Thyroid gland (tissue), 4 donors: ENCODE data around the gene AKAP7. TPM values are rescaled to one million over a fixed set of nuclear protein-coding genes. Genes with fewer than 3 reads are reported as not detected.

Experiments used
- DNase-seq, 2 donors: peaks; one replicate each; pipeline ENCODE4 v3.0.0-alpha.2; 2019
- H3K27ac ChIP-seq, 3 donors: fragments of 200-600 bp; sonication (generic); 1 replicate in 2 of 3; 2 replicates in 1 of 3; pipeline ENCODE4 v1.5.1; 2016 to 2019; ENCODE audit warnings: mild to moderate bottlenecking in 1 of 3, moderate library complexity in 1 of 3
- H3K27me3 ChIP-seq: fragments of 200-600 bp; sonication (generic); one replicate; pipeline ENCODE4 v1.5.1; 2019
- H3K36me3 ChIP-seq, 2 donors: fragments of 200-600 bp; sonication (generic); one replicate each; pipeline ENCODE4 v1.5.1; 2016 to 2019
- H3K4me1 ChIP-seq, 2 donors: fragments of 200-600 bp; sonication (generic); one replicate each; pipeline ENCODE4 v1.5.1; 2017 to 2019
- H3K4me3 ChIP-seq, 3 donors: fragments of 200-600 bp; sonication (generic); replicated peaks in 1 of 3; 1 replicate in 2 of 3; 2 replicates in 1 of 3; pipeline ENCODE4 v1.5.1; 2016; ENCODE audit warnings: mild to moderate bottlenecking in 1 of 3
- H3K9me3 ChIP-seq: fragments of 200-600 bp; sonication (generic); one replicate; pipeline ENCODE4 v1.5.1; 2017
- POLR2A ChIP-seq, 2 donors: fragments of 450-650 bp; IDR thresholded peaks; one replicate each; pipeline ENCODE4 v1.6.1; 2017; ENCODE audit warnings: antibody characterized with exemption in 2 of 2, mild to moderate bottlenecking in 2 of 2, moderate library complexity in 1 of 2
- WGBS, 2 donors: methylation state at CpG; one replicate each; pipeline ENCODE4 v1.1.5; 2017; 5-methylcytosine and 5-hydroxymethylcytosine counted together
- intact Hi-C: fragments of 100-400 bp; cut with DNase I; formaldehyde crosslinking; loops from one replicate; pipeline ENCODE4 v1.15.1; 2023
- total RNA-seq, 4 donors: library from RNA; depleted of rRNA; stranded (reverse); fragments of >200 nt; gene quantifications; one replicate each; pipeline ENCODE4 v1.2.3, GENCODE V29; 2016
- TF ChIP-seq, protein P1 (sequence below), 6 experiments: fragments of 200-600 bp in 3 of 6; fragments of 450-650 bp in 3 of 6; sonication (generic) in 3 of 6; IDR thresholded peaks; one replicate each; pipeline ENCODE4 v1.5.1; 2016 to 2019; ENCODE audit warnings: antibody characterized with exemption in 6 of 6, mild to moderate bottlenecking in 2 of 6, inconsistent platforms in 1 of 6, moderate library complexity in 1 of 6

The AKAP7 gene
- total RNA-seq, 4 donors from 2014 or later: 11.7 to 19.1 (median 12.4) TPM

- no peaks in the 10 kb centered on the region for H3K36me3 ChIP-seq
- peak overlapping the region in 1 of 3 donors; percentile 63 for H3K4me3 ChIP-seq
- intact Hi-C loops: no loop called here
- no peak for DNase-seq
- TF ChIP-seq, protein P1, sequence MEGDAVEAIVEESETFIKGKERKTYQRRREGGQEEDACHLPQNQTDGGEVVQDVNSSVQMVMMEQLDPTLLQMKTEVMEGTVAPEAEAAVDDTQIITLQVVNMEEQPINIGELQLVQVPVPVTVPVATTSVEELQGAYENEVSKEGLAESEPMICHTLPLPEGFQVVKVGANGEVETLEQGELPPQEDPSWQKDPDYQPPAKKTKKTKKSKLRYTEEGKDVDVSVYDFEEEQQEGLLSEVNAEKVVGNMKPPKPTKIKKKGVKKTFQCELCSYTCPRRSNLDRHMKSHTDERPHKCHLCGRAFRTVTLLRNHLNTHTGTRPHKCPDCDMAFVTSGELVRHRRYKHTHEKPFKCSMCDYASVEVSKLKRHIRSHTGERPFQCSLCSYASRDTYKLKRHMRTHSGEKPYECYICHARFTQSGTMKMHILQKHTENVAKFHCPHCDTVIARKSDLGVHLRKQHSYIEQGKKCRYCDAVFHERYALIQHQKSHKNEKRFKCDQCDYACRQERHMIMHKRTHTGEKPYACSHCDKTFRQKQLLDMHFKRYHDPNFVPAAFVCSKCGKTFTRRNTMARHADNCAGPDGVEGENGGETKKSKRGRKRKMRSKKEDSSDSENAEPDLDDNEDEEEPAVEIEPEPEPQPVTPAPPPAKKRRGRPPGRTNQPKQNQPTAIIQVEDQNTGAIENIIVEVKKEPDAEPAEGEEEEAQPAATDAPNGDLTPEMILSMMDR (IDR thresholded peaks at IDR 0.05): no peak
- TF ChIP-seq POLR2A (IDR thresholded peaks at IDR 0.05): no peak
- peaks cover 6 to 9% of the 10 kb centered on the region in 2 donors for H3K4me1 ChIP-seq
- no peaks in the 10 kb centered on the region for H3K27me3 ChIP-seq
- no peaks in the 10 kb centered on the region for H3K9me3 ChIP-seq
- 82 to 84% methylated on average over 14 of the region's 14 CpGs for WGBS, 2 donors
- H3K27ac ChIP-seq: peak overlapping the region; percentile 82 to 98 (median 92)
Measured at GRCh38 chr6:131134220-131134979, 867 bp upstream of the AKAP7 start.

DNA sequence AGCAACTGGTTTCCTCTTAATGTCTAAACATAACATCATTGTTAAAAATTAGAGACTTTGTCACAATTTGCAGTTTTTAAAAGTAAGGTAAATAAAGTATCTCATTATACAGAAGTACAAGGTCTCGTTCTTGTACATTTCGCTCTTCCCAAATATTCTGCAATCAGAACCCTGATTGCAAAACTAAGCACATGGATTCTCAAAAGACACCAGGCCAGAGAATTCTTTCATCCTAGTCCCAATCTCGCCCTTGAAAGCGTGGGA, 355 bp upstream of the AKAP7 start:
- peak overlapping the region; percentile 47 to 66 (median 63) for H3K4me3 ChIP-seq
- TF ChIP-seq, protein P1 (IDR thresholded peaks at IDR 0.05): no peak
- TF ChIP-seq POLR2A (IDR thresholded peaks at IDR 0.05): no peak
- H3K27ac ChIP-seq: peak overlapping the region; percentile 82 to 98 (median 92)
- no peaks in the 10 kb centered on the region for H3K27me3 ChIP-seq
- H3K9me3 ChIP-seq: no peaks in the 10 kb centered on the region
- WGBS, 2 donors: 10% methylated on average over 4 of the region's 4 CpGs
- no peaks in the 10 kb centered on the region for H3K36me3 ChIP-seq
- peaks cover 6 to 9% of the 10 kb centered on the region in 2 donors for H3K4me1 ChIP-seq
- no peak for DNase-seq
- intact Hi-C loops: no loop called here

- H3K4me3 ChIP-seq: peak overlapping the region; percentile 59 to 63 (median 63)
- TF ChIP-seq, protein P1 (IDR thresholded peaks at IDR 0.05): no peak
- no peak for TF ChIP-seq POLR2A (IDR thresholded peaks at IDR 0.05)
- peaks cover 6 to 9% of the 10 kb centered on the region in 2 donors for H3K4me1 ChIP-seq
- peak overlapping the region; percentile 82 to 98 (median 92) for H3K27ac ChIP-seq
- WGBS, 2 donors: 27 to 31% methylated on average over 17 of the region's 17 CpGs
- H3K27me3 ChIP-seq: no peaks in the 10 kb centered on the region
- intact Hi-C loops: no loop called here
- no peaks in the 10 kb centered on the region for H3K36me3 ChIP-seq
- peak; percentile 8 to 24 for DNase-seq
- no peaks in the 10 kb centered on the region for H3K9me3 ChIP-seq
Measured at GRCh38 chr6:131136021-131136786, 937 bp downstream of the AKAP7 start.

DNA sequence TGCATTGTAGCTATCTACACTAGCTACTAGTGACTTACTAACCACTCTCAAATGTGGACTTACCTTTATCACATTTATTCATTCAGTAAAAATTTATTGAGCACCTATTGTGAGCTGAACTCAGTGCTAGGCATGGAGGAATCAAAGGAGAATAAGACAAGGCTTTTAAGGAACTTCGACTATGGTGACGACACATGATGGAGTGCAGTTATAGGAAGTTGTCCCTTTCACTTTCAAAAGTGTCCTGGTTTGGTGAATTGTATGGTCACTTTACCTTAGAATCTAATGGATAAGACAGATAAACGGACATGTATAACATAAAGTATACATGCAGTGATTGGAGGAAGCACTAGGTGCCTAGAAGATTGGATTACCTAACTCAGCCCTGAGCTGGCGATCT, 4.3 kb downstream of the AKAP7 start:
- WGBS, 2 donors: 71 to 82% methylated on average over 4 of the region's 4 CpGs
- H3K36me3 ChIP-seq: no peaks in the 10 kb centered on the region
- H3K27ac ChIP-seq: no peak overlapping the region
- intact Hi-C loops: no loop called here
- H3K27me3 ChIP-seq: no peaks in the 10 kb centered on the region
- TF ChIP-seq POLR2A (IDR thresholded peaks at IDR 0.05): no peak
- TF ChIP-seq, protein P1 (IDR thresholded peaks at IDR 0.05): no peak
- no peak overlapping the region for H3K4me3 ChIP-seq
- DNase-seq: no peak
- no peaks in the 10 kb centered on the region for H3K9me3 ChIP-seq
- H3K4me1 ChIP-seq: peaks cover 3 to 6% of the 10 kb centered on the region in 2 donors

DNA sequence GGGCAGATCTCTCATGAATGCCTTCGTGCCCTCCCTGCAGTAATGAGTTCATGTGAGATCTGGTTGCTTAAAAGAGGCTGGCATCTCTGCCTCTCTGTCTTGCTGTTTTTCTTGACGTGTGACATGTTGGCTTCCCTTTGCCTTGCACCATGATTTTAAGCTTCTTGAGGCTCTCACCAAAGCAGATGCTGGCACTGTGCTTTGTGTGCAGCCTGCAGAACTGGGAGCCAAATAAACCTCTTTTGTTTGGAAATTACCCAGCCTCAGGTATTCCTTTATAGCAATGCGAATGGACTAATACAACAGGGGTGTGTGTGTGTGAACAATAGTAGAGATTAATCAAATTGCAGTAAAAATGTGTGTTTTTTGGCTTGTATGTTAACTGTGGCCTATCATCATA, 8.1 kb downstream of the AKAP7 start:
- no peaks in the 10 kb centered on the region for H3K9me3 ChIP-seq
- no peaks in the 10 kb centered on the region for H3K36me3 ChIP-seq
- 97 to 99% methylated on average over 3 of the region's 3 CpGs for WGBS, 2 donors
- no peak for DNase-seq
- intact Hi-C loops: no loop called here
- TF ChIP-seq, protein P1 (IDR thresholded peaks at IDR 0.05): no peak
- no peak for TF ChIP-seq POLR2A (IDR thresholded peaks at IDR 0.05)
- H3K27ac ChIP-seq: no peak overlapping the region
- no peaks in the 10 kb centered on the region for H3K4me1 ChIP-seq
- no peaks in the 10 kb centered on the region for H3K27me3 ChIP-seq
- no peak overlapping the region for H3K4me3 ChIP-seq
